ENCODE data around the gene PLEKHA8. TPM values are rescaled to one million over a fixed set of nuclear protein-coding genes. Genes with fewer than 3 reads are reported as not detected.

PLEKHA8 gene
- total and polyA plus RNA-seq, 2 of the 8 experiments (the other 6 are each of a cell fraction or from before 2014, with no cell fraction given) = 10.7 to 44.0 TPM

GRCh38 chr7:30175180-30175579, 147.0 kb downstream of the PLEKHA8 start (continued):
- TF ChIP-seq, protein P1, sequence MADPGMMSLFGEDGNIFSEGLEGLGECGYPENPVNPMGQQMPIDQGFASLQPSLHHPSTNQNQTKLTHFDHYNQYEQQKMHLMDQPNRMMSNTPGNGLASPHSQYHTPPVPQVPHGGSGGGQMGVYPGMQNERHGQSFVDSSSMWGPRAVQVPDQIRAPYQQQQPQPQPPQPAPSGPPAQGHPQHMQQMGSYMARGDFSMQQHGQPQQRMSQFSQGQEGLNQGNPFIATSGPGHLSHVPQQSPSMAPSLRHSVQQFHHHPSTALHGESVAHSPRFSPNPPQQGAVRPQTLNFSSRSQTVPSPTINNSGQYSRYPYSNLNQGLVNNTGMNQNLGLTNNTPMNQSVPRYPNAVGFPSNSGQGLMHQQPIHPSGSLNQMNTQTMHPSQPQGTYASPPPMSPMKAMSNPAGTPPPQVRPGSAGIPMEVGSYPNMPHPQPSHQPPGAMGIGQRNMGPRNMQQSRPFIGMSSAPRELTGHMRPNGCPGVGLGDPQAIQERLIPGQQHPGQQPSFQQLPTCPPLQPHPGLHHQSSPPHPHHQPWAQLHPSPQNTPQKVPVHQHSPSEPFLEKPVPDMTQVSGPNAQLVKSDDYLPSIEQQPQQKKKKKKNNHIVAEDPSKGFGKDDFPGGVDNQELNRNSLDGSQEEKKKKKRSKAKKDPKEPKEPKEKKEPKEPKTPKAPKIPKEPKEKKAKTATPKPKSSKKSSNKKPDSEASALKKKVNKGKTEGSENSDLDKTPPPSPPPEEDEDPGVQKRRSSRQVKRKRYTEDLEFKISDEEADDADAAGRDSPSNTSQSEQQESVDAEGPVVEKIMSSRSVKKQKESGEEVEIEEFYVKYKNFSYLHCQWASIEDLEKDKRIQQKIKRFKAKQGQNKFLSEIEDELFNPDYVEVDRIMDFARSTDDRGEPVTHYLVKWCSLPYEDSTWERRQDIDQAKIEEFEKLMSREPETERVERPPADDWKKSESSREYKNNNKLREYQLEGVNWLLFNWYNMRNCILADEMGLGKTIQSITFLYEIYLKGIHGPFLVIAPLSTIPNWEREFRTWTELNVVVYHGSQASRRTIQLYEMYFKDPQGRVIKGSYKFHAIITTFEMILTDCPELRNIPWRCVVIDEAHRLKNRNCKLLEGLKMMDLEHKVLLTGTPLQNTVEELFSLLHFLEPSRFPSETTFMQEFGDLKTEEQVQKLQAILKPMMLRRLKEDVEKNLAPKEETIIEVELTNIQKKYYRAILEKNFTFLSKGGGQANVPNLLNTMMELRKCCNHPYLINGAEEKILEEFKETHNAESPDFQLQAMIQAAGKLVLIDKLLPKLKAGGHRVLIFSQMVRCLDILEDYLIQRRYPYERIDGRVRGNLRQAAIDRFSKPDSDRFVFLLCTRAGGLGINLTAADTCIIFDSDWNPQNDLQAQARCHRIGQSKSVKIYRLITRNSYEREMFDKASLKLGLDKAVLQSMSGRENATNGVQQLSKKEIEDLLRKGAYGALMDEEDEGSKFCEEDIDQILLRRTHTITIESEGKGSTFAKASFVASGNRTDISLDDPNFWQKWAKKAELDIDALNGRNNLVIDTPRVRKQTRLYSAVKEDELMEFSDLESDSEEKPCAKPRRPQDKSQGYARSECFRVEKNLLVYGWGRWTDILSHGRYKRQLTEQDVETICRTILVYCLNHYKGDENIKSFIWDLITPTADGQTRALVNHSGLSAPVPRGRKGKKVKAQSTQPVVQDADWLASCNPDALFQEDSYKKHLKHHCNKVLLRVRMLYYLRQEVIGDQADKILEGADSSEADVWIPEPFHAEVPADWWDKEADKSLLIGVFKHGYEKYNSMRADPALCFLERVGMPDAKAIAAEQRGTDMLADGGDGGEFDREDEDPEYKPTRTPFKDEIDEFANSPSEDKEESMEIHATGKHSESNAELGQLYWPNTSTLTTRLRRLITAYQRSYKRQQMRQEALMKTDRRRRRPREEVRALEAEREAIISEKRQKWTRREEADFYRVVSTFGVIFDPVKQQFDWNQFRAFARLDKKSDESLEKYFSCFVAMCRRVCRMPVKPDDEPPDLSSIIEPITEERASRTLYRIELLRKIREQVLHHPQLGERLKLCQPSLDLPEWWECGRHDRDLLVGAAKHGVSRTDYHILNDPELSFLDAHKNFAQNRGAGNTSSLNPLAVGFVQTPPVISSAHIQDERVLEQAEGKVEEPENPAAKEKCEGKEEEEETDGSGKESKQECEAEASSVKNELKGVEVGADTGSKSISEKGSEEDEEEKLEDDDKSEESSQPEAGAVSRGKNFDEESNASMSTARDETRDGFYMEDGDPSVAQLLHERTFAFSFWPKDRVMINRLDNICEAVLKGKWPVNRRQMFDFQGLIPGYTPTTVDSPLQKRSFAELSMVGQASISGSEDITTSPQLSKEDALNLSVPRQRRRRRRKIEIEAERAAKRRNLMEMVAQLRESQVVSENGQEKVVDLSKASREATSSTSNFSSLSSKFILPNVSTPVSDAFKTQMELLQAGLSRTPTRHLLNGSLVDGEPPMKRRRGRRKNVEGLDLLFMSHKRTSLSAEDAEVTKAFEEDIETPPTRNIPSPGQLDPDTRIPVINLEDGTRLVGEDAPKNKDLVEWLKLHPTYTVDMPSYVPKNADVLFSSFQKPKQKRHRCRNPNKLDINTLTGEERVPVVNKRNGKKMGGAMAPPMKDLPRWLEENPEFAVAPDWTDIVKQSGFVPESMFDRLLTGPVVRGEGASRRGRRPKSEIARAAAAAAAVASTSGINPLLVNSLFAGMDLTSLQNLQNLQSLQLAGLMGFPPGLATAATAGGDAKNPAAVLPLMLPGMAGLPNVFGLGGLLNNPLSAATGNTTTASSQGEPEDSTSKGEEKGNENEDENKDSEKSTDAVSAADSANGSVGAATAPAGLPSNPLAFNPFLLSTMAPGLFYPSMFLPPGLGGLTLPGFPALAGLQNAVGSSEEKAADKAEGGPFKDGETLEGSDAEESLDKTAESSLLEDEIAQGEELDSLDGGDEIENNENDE (IDR thresholded peaks at IDR 0.05; ENCODE audit: insufficient replicate concordance, low read length) = no peak
- no peak for TF ChIP-seq CBX5 (IDR thresholded peaks at IDR 0.05; ENCODE audit: low read depth, low read length)
- TF ChIP-seq, protein P2, sequence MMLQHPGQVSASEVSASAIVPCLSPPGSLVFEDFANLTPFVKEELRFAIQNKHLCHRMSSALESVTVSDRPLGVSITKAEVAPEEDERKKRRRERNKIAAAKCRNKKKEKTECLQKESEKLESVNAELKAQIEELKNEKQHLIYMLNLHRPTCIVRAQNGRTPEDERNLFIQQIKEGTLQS (IDR thresholded peaks at IDR 0.05; ENCODE audit: insufficient read depth, low read depth, low read length) = no peak
